ENCODE data around the gene ZNF25.

DNA sequence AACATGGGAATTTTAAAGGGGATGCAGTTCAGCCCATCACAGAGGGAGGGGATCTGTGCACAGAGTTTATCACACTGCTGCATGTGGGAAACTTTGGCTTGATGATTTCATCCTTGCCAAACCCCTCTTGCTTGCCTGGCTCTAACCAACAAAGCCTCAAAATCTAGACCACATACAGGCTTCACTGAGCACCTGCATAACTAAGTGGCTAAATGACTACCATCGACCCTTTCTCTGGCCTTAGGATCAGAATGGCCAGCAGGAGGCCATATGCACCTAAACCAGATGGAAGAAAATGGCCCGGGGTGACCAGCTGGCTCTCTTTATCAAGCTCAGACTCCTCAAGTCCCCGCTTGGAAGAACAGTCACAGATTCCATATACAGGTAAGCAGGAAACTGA lies 15.6 kb upstream of the ZNF25 start:
- TF ChIP-seq, protein P1, sequence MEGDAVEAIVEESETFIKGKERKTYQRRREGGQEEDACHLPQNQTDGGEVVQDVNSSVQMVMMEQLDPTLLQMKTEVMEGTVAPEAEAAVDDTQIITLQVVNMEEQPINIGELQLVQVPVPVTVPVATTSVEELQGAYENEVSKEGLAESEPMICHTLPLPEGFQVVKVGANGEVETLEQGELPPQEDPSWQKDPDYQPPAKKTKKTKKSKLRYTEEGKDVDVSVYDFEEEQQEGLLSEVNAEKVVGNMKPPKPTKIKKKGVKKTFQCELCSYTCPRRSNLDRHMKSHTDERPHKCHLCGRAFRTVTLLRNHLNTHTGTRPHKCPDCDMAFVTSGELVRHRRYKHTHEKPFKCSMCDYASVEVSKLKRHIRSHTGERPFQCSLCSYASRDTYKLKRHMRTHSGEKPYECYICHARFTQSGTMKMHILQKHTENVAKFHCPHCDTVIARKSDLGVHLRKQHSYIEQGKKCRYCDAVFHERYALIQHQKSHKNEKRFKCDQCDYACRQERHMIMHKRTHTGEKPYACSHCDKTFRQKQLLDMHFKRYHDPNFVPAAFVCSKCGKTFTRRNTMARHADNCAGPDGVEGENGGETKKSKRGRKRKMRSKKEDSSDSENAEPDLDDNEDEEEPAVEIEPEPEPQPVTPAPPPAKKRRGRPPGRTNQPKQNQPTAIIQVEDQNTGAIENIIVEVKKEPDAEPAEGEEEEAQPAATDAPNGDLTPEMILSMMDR (conservative IDR thresholded peaks at IDR 0.05; ENCODE audit: low read length), result no peak
- no peak for TF ChIP-seq EZH2phosphoT487 (IDR thresholded peaks at IDR 0.05; ENCODE audit: borderline replicate concordance, low read depth, low read length)
